Inferior parietal cortex (tissue), 1 donor: ENCODE measurements around the gene BLVRB.
"Not testable (repeated sequence)": the region's sequence is repeated elsewhere in the genome, so short reads cannot be mapped to it uniquely, and the experiment has no call there.

Experiments used
- DNase-seq: peaks from one replicate; pipeline ENCODE4 v3.0.0-alpha.2; 2016; ENCODE audit errors: extremely low spot score

The BLVRB gene

DNA sequence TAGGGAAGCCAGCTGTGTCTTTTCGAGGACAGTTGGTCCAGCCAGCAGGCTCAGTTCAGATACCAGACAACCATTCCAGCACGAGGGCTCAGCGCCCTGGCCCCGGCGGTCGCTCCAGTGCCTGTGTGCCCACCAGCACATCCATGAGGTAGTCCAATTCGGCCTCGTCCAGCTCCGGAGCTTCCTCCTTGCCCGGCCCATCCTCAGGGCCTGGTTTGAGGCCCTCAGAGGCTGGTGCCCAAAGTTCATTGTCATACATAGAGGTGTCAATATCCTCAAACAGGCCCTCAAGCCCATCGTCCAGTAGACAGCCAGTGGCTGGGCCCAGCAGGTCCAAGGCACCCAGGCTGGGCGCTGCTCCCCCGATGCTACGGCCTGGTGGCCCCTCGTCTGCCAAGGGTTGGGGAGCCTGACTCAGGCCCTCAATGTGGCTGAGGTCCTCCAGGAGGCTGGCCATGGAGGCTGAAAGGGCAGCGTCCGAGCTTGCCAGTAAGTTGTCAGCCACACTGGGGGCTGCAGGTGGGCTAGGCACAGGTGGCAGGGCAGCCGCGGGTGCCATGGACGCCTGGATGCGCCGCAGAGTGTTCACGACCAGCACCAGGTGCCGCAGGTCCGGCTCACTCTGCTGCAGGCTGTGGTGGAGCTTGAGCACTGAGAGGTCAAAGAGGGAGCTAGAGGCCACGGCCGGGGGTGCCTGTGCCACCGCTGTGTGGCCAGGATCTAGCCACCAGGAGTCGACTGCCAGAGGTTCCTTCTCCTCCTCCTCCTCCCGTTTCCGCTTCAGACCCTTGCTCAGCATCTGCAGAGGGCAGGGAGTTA lies 42.6 kb downstream of the BLVRB start:
- no peak for DNase-seq

DNA sequence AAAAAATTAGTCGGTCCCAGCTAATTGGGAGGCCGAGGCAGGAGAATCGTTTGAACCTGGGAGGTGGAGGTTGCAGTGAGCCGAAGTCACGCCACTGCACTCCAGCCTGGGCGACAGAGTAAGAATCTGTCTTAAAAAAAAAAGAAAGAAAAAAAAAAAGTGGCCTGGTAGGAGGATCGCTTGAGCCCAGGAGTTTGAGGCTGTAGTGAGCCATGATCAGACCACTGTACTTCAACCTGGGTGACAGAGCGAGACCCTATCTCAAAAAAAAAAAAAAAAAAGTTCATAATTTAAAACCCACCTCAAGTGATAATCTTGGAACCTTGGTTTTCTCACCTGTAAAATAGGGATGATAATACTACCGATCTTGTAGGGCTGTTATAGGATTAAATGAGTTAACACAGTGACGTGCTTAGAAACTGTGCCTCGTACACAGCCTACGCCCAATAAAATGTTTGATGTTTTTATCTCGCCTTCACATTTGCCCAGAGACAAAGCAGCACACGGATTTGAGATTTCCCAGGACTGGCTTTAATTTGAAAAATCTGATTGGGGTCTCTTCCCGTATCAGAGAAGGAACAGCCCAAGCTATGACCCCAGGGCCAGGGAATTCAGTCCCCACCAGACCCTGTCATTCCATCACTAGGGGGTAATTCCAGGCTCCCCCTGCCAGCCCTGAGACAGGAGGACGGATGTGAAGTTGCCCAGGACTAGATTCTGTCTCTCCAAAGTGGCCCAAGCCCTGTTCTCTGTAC lies 43.4 kb downstream of the BLVRB start:
- DNase-seq = no peak

DNA sequence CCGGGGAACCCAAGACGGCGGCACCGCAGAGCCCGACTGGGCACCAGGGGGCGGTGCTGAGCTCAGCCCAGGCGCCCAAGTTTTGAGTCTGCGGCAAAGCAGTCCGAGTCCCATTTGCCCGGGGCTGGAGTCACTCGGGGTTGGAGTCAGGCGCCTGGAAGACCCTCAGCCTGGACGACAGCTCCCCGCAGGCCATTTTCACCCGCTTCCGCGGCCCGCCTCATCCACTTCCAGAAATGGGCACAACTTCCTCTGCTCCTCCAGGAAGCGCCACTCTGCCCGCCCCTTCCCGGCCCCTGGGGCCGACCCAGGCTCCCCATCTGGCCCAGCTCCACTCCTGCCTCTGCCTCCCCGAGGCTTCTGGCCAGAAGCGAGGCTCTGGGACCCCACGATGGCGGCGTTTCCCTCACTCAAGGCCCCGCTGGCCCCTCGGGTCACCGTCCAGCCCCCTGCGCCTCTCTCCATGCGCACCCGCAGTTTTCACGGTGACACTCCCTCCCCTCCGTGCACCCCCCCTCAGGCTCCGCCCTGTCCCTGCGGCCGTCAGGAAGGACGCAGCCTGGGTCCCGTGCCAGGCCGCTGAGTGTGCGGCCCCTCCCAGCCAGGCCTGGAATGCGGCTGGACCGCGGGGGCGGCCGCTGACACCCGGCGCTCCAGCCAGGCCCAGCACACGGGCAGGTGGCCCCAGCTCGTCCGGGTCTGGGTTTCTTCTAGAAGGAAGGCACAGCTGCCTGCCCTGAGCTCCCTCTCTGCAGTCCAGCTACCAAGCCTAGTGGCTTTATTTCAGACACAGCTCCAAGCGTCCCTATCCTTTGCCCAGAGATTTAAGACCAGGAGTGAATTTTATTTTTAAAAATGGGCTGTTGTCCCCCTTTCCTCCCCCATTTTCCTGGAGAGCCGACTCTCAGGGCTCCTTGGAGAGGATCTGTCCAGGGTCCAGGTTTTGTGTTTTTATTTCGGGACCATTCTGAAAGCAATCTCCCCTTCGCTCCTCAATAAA lies 44.5 kb downstream of the BLVRB start:
- peak; percentile 80 for DNase-seq

DNA sequence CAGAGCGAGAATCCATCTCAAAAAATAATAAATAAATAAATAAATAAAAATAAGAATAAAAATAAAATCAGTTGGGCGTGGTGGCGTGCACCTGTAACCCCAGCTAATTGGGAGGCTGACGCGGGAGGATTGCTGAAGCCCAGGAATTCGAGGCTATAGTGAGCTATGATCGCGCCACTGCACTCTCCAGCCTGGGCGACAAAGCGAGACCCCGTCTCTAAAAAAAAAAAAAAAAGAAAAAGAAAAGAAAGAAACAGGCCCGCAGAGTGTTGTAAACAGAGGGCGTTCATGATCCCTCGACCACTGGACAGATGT lies 45.1 kb downstream of the BLVRB start:
- DNase-seq = no peak

DNA sequence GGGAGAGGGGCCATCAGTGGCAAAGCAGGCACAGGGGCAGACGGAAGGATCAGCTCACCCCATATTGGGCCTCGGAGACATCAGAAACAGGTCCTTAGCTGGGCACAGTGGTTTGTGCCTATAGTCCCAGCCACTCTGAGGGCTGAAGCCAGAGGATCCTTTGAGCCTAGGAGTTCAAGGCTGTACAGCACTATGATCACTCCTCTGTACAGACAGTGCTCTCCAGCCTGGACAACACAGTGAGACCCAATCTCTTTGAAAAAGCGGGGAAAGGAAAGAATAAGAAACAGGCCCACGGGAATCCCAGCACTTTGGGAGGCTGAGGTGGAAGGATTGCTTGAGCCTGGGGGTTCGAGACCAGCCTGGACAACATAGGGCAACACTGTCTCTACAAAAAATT lies 45.8 kb downstream of the BLVRB start:
- DNase-seq = no peak

DNA sequence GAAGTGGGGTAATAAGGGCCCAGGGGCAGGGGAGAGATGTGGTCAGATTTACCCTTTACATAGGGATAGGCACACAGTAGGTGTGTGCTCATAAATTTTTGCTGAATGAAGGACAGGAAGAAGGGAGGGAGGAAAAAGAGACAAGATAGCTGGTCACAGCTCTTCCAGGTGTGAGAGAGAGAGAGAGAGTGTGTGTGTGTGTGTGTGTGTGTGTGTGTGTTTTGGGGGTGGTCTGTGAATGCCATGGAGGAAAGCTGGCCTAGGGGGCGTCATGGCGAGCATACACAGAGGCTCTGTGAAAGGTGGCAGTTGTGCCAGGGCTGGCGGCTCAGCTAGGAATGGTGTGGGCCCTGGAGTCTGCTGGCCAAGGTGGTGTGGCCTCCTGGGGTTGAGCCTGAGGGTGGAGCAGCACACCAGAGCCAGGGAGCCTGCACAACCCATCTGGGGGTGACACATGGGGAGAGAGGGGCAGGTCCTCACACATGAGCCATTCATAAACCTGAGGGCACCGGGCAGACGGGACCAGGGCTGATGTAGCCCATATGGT lies 46.4 kb downstream of the BLVRB start:
- DNase-seq = no peak

DNA sequence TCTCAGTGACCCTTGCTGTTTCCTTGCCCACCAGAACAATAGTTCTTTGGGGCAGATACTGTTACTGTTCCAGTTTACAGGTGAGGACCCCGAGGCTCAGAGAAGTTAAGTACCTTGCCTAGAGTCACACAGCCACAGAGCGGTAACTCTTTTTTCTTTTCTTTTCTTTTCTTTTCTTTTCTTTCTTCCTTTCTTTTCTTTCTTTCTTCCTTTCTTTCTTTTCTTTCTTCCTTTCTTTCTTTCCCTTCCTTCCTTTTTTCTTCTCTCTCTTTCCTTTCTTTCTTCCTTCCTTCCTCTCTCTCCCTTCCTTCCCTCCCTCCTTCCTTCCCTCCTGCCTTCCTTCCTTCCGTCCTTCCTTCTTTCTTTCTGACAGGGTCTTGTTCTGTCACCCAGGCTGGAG lies 47.5 kb downstream of the BLVRB start:
- DNase-seq = no peak

DNA sequence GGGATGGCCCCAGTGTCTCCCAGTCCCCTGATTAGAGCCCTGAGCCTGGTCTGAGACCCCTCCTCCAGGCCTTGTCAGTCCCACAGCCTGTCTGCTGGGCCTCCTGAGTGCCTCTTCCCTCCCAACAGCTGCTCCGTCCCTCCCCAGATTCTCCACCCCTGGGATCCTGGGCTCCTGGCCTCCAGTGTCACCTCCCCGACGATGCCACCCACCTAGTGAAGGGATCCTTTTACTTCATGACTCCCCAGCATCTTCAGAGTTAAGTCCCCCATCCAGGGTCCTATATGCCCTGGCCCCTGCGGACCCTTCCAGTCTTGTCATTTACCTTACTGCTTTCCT lies 47.9 kb downstream of the BLVRB start:
- DNase-seq = no peak

DNA sequence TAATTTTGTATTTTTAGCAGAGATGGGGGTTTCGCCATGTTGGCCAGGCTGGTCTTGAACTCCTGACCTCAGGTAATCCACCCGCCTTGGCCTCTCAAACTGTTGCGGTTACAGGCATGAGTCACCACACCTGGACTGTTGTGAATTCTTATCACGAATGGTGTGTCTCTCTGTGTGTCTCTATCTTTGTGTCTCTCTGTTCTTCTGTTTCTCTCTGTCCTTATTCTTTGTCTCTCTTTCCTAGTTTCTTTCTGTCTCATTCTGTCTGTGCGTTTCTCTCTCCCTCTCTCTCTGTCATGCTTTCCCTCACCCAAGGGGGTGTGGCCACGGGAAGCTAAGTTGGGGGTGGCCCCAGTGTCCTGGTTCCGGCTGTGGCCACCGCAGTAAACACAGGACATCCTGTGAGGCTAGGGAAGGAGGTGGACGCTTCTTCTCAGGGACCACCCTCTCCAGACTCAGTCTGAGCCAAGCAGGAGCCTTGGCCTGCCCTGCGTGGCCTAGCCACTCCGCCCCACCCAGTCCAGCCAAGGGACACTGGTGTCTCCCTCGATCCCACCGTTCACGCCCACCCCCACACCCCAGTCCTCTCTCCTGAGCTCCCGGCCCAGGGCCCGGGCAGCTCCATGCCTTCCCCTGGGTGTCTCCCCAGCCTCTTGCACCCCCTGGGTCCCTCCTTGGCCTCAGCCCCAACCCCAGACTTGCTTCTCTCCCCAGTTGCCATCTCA lies 48.5 kb downstream of the BLVRB start:
- DNase-seq = peak; percentile 5

DNA sequence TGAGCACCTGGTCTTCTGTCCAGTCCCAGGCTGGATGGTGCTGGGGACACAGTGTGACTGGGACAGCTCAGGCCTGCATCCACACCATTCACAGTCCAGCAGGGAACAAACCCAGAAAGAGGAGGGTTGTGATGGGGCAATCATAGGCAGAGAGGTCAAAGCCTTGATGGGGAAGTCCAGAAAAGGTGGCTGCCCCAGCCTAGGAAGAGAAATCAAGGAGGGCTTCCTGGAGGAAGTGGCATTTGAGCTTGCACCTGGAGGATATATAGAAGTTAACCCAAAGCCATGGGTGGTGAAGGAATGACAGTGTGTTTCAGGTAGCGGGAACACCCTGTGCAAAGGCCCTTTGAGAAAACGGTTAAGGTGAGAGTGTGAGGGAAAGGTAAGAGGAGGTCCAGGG lies 49.8 kb downstream of the BLVRB start:
- DNase-seq = no peak

DNA sequence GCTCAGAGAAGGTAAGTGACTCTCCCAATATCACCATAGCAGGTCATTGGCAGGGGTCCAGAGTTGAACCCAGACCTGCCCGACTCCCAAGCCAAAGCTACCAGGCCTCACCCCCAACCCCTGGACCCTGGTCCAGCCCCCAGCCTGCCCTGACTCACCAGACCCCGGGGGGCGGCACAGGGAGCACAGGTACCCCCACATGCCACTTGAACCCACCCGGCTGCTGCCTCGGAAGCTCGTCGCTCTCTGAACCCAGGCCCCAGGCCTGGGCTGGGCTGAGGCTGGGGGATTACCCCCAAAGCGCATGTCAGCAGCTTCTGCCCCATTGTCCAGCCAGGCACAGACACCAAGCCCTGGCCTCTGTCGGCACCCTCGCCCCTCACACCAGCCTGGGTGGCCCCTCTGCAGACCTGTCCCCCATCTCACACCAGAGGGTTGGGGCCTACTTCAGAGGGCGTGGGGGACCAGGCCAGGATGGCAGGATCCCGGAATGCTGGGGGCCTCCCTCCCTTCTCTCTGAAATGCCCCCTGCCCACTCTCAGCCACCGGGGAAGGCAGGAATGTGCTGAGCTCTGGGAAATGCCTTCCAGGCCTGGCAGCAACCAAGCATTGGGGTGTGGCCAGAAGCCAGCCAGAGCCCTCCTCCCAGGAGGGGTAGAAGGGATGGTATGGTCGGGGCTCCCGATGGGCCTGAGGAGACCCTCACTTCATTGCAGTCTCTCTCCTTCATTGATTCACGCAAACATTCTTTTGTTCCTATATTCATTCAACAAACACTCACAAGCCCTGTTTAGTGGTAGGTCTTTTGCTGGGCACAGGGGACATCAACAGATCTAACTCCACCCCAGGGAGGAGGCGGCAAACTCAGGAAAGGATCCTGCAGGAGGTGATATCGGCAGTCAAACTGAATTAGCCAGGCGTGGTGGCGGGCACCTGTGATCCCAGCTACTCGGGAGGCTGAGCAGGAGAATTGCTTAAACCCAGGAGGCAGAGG lies 50.7 kb downstream of the BLVRB start:
- no peak for DNase-seq

DNA sequence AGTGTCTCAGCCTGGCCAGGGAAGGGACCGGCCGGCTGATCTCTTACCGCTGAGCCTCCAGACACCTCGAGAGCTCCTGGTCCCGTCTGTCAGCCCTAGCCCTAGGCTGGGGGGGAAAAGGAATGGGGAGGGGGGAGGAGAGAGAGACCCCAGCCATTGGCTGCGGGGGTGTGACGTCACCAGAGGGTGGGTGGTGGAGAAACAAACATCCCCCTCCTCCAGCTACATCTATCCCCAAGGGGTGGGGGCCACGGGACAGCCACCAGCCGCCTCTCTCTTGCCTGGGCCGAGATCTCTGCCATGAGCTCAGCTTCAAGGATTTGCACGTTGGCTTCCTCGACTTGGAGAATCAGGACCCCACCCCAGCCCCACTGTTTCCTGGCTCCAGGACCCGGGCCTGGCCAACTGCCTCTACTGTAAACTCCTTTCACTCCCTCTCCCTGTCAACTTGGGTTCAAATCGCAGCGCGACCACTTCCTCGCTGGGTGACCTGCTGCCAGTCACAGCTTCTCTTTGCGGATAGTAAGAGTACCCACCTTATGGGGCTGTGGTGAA lies 52.2 kb downstream of the BLVRB start, which contains the start of gene PRX:
PRX (minus strand) TSS at position 88 of the 555 bp plus-strand sequence. CDS start 5,446 bp downstream, outside the sequence.
- no peak for DNase-seq

DNA sequence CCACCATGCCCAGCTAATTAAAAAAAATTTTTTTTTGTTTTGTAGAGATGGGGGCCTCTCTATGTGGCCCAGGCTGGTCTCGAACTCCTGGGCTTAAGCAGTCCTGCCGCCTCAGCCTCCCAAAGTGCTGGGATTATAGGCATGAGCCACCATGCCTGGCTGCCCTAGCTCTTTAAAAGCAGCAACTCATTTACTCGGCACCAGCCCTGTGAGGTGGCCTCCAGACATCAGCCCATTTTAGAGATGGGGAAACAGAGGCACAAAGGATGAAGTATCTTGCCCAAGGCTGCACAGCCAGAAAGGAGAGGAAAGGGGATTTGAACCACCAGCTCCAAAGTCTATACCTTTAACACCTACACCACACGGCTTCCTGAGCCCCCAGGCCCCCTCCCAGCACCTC lies 52.7 kb downstream of the BLVRB start:
- DNase-seq = no peak

DNA sequence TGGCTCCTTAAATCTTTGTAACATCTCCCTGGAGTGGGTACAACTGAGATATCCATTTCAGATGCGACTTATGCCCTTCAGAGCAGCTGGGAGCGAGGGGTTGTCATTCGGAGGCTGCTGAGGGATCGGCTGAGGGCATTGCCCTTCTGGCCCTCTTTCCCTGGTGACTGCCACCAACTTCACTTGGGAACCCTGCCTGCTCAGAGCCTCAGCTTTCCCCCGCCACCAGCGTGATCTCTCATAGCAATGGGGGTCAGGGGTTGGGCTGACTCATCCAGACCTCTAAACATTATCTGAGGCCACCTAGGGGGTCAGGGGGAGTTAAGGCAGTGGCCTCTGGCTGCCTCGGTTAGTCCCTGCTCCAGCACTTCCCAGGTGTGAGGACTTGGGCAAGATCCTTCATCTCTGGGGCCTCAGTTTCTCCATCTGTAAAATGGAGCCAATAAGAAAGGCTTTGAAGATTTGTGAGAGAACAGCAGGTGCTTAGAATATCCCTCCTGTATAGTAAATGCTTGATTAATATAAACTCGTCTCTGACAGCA lies 53.5 kb downstream of the BLVRB start:
- DNase-seq = no peak

DNA sequence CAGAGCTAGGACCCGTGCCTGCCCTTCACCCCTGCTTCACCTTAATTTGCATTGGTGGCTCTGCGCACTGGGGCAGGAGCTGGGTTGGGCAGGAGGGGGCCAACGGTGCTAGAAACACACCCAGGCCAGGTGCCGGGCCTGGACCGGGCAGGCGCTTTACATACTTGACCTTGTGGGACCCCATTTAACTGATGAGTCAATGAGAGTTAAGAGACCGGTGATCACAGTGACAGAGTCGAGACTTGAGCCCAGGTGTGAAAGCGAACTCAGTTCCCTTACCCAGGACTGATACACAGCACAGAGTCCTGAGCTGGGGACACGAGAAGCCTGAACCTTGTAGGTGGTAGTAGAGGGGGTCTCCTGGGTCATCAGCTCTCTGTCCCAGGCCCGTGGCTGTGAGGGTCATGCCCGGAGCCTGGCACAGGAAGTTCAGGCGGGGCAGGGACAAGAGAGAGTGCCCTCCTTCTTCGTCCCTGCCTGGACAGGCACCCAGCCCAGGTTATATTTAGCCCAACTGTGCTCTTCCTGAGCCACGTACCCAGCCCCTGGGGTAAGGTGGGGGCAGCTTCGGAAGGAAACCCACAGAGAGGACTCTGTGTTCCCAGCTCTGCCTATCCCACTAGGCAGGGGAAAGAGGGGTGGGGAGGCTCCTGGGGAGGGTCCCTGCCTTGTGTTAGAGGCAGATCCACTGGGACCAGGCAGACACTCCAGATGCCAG lies 54.3 kb downstream of the BLVRB start:
- DNase-seq = no peak

DNA sequence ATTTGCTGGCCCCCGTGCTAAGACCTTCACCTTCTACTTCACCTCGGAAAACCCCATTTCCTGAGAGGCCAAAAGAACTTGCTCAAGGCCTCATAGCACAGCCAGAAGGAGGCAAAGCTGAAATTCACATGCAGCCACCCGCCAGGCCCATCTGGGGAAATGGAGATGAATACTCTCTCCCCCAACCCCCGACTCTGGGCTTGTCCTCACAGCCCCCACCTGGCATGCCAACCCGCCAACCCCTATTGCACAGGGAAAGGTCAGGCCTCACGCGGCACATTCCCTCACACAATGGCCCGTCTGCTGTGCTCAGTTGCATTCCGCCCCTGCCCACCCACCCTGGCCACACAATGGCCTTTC lies 55.5 kb downstream of the BLVRB start:
- no peak for DNase-seq

DNA sequence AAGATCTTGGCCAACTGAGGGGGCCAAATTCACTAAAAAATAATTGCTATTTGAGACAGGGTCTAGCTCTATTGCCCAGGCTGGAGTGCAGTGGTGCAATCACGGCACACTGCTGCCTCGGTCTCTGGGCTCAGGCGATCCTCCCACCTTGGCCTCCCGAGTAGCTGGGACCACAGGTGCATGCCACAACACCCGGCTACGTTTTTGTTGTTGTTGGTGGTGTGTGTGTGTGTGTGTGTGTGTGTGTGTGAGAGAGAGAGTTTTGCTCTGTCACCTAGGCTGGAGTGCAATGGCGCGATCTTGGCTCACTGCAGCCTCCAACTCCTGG lies 57.0 kb downstream of the BLVRB start:
- not testable (repeated sequence) for DNase-seq

DNA sequence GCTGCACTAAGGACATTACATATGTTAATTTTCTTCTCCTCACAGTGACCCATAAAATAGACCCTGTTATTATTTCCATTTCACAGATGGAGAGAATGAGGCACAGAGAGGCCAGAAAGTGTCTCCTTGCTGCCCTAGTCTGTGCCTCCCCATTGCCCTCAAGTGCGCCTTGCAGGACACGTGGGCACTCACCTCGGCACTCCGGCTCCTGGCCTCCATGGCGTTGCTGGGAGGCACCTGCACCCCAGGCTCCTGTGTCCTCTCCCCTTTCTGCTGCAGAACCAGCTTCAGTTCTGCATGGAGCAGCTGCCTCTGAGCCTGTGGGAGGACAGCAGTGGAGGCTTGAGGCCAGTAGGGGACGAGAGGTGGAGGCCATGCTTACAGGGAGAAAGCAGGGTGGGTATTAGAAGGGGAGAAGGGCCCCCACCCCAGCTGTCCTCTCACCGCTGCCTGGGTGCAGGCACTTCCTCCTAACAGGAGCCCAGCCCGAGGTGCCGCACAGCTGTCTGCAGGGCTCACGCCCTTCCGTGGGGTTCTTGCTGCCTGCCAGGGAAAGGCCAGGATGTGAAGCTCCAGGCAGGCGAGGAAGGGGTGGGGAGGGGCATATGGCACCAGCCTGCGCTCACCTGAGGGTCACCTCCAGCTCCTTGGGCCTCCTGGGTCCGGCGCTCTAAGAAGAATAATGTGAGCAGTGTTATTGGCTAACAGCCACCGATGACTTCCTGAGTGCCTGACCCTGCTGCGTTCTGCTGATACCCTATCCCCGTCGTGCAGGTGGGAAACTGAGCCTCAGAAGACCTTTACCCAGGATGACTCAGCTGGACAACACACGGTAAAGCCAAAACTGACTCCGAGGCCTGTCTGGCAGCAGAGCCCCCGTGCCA lies 57.6 kb downstream of the BLVRB start:
- DNase-seq = no peak
